Measurements from ENCODE around the gene HOMER3. TPM values are rescaled to one million over a fixed set of nuclear protein-coding genes. Genes with fewer than 3 reads are reported as not detected.

Gene HOMER3
- total RNA-seq (10 to 100 TPM; 13.6 to 36.8 (median 16.4) TPM), polyA plus RNA-seq (10 to 100 TPM; 27.4 to 32.4 TPM)
- long read RNA-seq, donor 1, transcript HOMER3-202 (10 exons, 1,557 nt), result major isoform, 17 of 25 reads
- long read RNA-seq, donor 1, partial matches to known transcripts, result 4 of 25 reads
- long read RNA-seq, donor 1, other reads (novel, unspliced or antisense), result 4 of 25 reads
- long read RNA-seq, donor 2, transcript HOMER3-202 (10 exons, 1,557 nt), result major isoform, 5 of 37 reads
- long read RNA-seq, donor 2, transcript HOMER3-204 (9 exons, 1,979 nt), result major isoform, 5 of 37 reads
- long read RNA-seq, donor 2, partial matches to known transcripts, result 1 of 37 reads
- long read RNA-seq, donor 2, other reads (novel, unspliced or antisense), result 25 of 37 reads
- long read RNA-seq, donor 3, transcript HOMER3-202 (10 exons, 1,557 nt), result major isoform, 23 of 32 reads
- long read RNA-seq, donor 3, partial matches to known transcripts, result 2 of 32 reads
- long read RNA-seq, donor 3, other reads (novel, unspliced or antisense), result 7 of 32 reads

GRCh38 chr19:18940769-18941627 is at the start of gene HOMER3:
TSS of gene HOMER3 (minus strand) at chr19:18941217. CDS start at chr19:18938982, 2,235 bp downstream.
- DNase-seq (peak; percentile 80 to 92 (median 88)), ATAC-seq (peak; percentile 53 to 91 (median 86))
- Histone ChIP-seq H3K4me1 (peaks cover 0 to 23% (median 7%) of the 10 kb centered on the region in 12 donors), H3K27ac (peak within 1 kb of the TSS in 10 of 12 donors; percentile 50 to 78 (median 65)), H3K27me3 (no peaks in the 10 kb centered on the region), H3K4me3 (peak within 1 kb of the TSS; percentile 56 to 90 (median 76)), H3K9me3 (no peaks in the 10 kb centered on the region), H3K36me3 (peaks cover 0 to 24% (median 9%) of the 10 kb centered on the region in 9 donors)
- intact Hi-C loops (cut with DNase I), result loop anchor here in 2 of 10 donors (2.0 to 5.0 kb wide), 2 partner anchors 22 to 46 kb away; partner anchors contain the start of genes COPE (in 1 of the 2) and DDX49 (in 1 of the 2)
- 1 to 4% (median 2%) methylated on average over 17 to 81 of the region's 81 CpGs for WGBS, 4 donors
- TF ChIP-seq CTCF (IDR thresholded peaks at IDR 0.05) (peak in 7 of 12 donors; percentile 13 to 47 (median 32)), POLR2A (IDR thresholded peaks at IDR 0.05) (no peak)

- Histone ChIP-seq H3K4me1 (peaks cover 0 to 19% (median 1%) of the 10 kb centered on the region in 12 donors), H3K27ac (no peak overlapping the region), H3K4me3 (no peak overlapping the region), H3K27me3 (no peaks in the 10 kb centered on the region), H3K9me3 (no peaks in the 10 kb centered on the region), H3K36me3 (peaks cover 4 to 48% (median 29%) of the 10 kb centered on the region in 9 donors)
- no peak for DNase-seq
- TF ChIP-seq POLR2A (IDR thresholded peaks at IDR 0.05), result no peak
- no peak for TF ChIP-seq CTCF (IDR thresholded peaks at IDR 0.05)
- WGBS, 4 donors, result 88 to 91% (median 90%) methylated on average over 2 to 5 of the region's 5 CpGs
- ATAC-seq, result peak in 2 of 4 donors; percentile 7
- intact Hi-C loops (cut with DNase I), result no loop called here
These were observed 49.2 kb upstream of the HOMER3 start for GRCh38 chr19:18990128-18990708.

- intact Hi-C loops (cut with DNase I), result loop anchor here in 4 of 10 donors (5.0 to 10.0 kb wide), 2 partner anchors 47 to 95 kb away; partner anchors contain the start of genes CERS1 (in 2 of the 4) and HOMER3 (in 2 of the 4)
- H3K27ac ChIP-seq, result no peak overlapping the region
- H3K4me3 ChIP-seq, result no peak overlapping the region
- WGBS, 4 donors, result 79 to 87% (median 85%) methylated on average over 10 of the region's 10 CpGs
- peaks cover 4 to 39% (median 20%) of the 10 kb centered on the region in 9 donors for H3K36me3 ChIP-seq
- H3K27me3 ChIP-seq, result no peaks in the 10 kb centered on the region
- TF ChIP-seq CTCF (IDR thresholded peaks at IDR 0.05), result no peak
- DNase-seq (no peak), ATAC-seq (no peak)
- no peaks in the 10 kb centered on the region for H3K9me3 ChIP-seq
- peaks cover 0 to 26% (median 1%) of the 10 kb centered on the region in 12 donors for H3K4me1 ChIP-seq
These were observed 48.3 kb upstream of the HOMER3 start for GRCh38 chr19:18989316-18989715.

Data from heart left ventricle (tissue), 16 donors.